GM12878 (cell line): ENCODE results near the gene ADK. TPM values are rescaled to one million over a fixed set of nuclear protein-coding genes. Genes with fewer than 3 reads are reported as not detected.

Source experiments
- ATAC-seq: fragments of 200-7000 bp; cut with Tn5 transposase; 3 replicates; pipeline ENCODE4 v1.9.1; 2020; ENCODE audit warnings: mild to moderate bottlenecking, moderate library complexity
- BruUV-seq: library from RNA; stranded (reverse); fragments of 400-500 nt; replicated peaks from 2 replicates; lab custom pipeline; 2021; lab: Mats Ljungman, UMichigan
- CTCF ChIA-PET: fragments of 300-600 bp; sonication (Branson Sonifier 250); formaldehyde crosslinking; extraction: SDS; loops from one replicate; lab custom pipeline; 2021; ENCODE audit warnings: inconsistent platforms; lab: Yijun Ruan, JAX
- POLR2A ChIA-PET: fragments of 350-600 bp; formaldehyde crosslinking; extraction: SDS; loops from one replicate; lab custom pipeline; 2021; ENCODE audit warnings: inconsistent platforms; lab: Charles Lee
- RAD21 ChIA-PET: fragments of 300-600 bp; sonication (Branson Sonifier 250); formaldehyde crosslinking; loops from one replicate; lab custom pipeline; 2023; ENCODE audit warnings: antibody characterized with exemption; ENCODE audit not compliant: unreplicated experiment; lab: Charles Lee
- SMC1A ChIA-PET: fragments of 300-600 bp; sonication (Branson Sonifier 250); formaldehyde crosslinking; loops from one replicate; lab custom pipeline; 2023; ENCODE audit not compliant: unreplicated experiment, uncharacterized antibody; lab: Charles Lee
- DNase-seq: peaks from one replicate; pipeline ENCODE4 v3.0.0-alpha.2; 2011; ENCODE audit warnings: low read depth, low spot score
- FAIRE-seq: peaks from 3 replicates; lab custom pipeline; 2011; peaks lifted over from hg19 to GRCh38; lab: Jason Lieb, UNC
- H2AFZ ChIP-seq: 2 replicates; pipeline ENCODE4 v1.6.0; 2011; ENCODE audit warnings: low read depth, low read length, control low read depth; ENCODE audit not compliant: control insufficient read depth
- H3K27ac ChIP-seq: 2 replicates; pipeline ENCODE4 v1.5.1; 2011; ENCODE audit warnings: control low read depth; ENCODE audit not compliant: control insufficient read depth, insufficient read depth
- H3K27me3 ChIP-seq, 2 experiments: replicated peaks in 1 of 2; 2 replicates each; pipeline versions ENCODE4 v1.6.0 to v1.6.1; 2011; ENCODE audit warnings: low read length in 1 of 2; ENCODE audit not compliant: control insufficient read depth in 2 of 2, insufficient read depth in 2 of 2
- H3K36me3 ChIP-seq, 2 experiments: 2 replicates each; pipeline ENCODE4 v1.5.1; 2011; ENCODE audit warnings: low read length in 1 of 2; ENCODE audit not compliant: control insufficient read depth in 2 of 2, insufficient read depth in 2 of 2
- H3K4me1 ChIP-seq: 2 replicates; pipeline ENCODE4 v1.6.1; 2011; ENCODE audit warnings: mild to moderate bottlenecking, low read length, moderate library complexity, mixed read lengths; ENCODE audit not compliant: control insufficient read depth, insufficient read depth
- H3K4me2 ChIP-seq: 2 replicates; pipeline ENCODE4 v1.6.0; 2011; ENCODE audit warnings: control low read depth; ENCODE audit not compliant: control insufficient read depth, insufficient read depth
- H3K4me3 ChIP-seq: fragments of 200-600 bp; sonication (generic); 2 replicates; pipeline ENCODE4 v1.5.1; 2016
- H3K79me2 ChIP-seq: 2 replicates; pipeline ENCODE4 v1.6.0; 2011; ENCODE audit warnings: low read length; ENCODE audit not compliant: control insufficient read depth, insufficient read depth
- H3K9ac ChIP-seq: 2 replicates; pipeline ENCODE4 v1.8.0; 2011; ENCODE audit warnings: low read length, control low read depth, mixed read lengths; ENCODE audit not compliant: control insufficient read depth, insufficient read depth
- H3K9me3 ChIP-seq: replicated peaks from 3 replicates; pipeline ENCODE4 v1.5.1; 2011; ENCODE audit warnings: mild to moderate bottlenecking, low read length; ENCODE audit not compliant: control insufficient read depth, insufficient read depth
- H4K20me1 ChIP-seq: 2 replicates; pipeline ENCODE4 v1.6.0; 2011; ENCODE audit not compliant: control insufficient read depth, insufficient read depth
- BACH1 ChIP-seq: fragments of 450-650 bp; IDR thresholded peaks from 2 replicates; pipeline ENCODE4 v1.6.1; 2017; ENCODE audit warnings: mild to moderate bottlenecking, borderline replicate concordance
- CHD4 ChIP-seq: fragments of 200-600 bp; sonication (generic); IDR thresholded peaks from 2 replicates; pipeline ENCODE4 v1.6.1; 2016; ENCODE audit warnings: mild to moderate bottlenecking
- DPF2 ChIP-seq: fragments of 450-650 bp; IDR thresholded peaks from 2 replicates; pipeline ENCODE4 v1.6.1; 2017; ENCODE audit warnings: mild to moderate bottlenecking
- ETV6 ChIP-seq, 2 experiments: fragments of 450-650 bp in 1 of 2; IDR thresholded peaks in 1 of 2; conservative IDR thresholded peaks in 1 of 2; 2 replicates each; pipeline ENCODE4 v1.6.1; 2014; ENCODE audit warnings: antibody characterized with exemption in 1 of 2, borderline replicate concordance in 1 of 2, low read depth in 1 of 2, mild to moderate bottlenecking in 1 of 2, moderate library complexity in 1 of 2
- HDGF ChIP-seq: fragments of 450-650 bp; IDR thresholded peaks from 2 replicates; pipeline ENCODE4 v1.6.1; 2016; ENCODE audit warnings: antibody characterized with exemption
- JUNB ChIP-seq: IDR thresholded peaks from 2 replicates; pipeline ENCODE4 v1.6.1; 2016; ENCODE audit warnings: antibody characterized with exemption, mild to moderate bottlenecking
- KLF5 ChIP-seq: fragments of 450-650 bp; IDR thresholded peaks from 2 replicates; pipeline ENCODE4 v1.6.1; 2014; ENCODE audit warnings: mild to moderate bottlenecking; ENCODE audit not compliant: partially characterized antibody
- MEF2B ChIP-seq: fragments of 450-650 bp; IDR thresholded peaks from 2 replicates; pipeline ENCODE4 v1.6.1; 2018; ENCODE audit warnings: mild to moderate bottlenecking, moderate library complexity; ENCODE audit not compliant: partially characterized antibody, poor library complexity, severe bottlenecking
- NBN ChIP-seq: fragments of 450-650 bp; IDR thresholded peaks from 2 replicates; pipeline ENCODE4 v1.6.1; 2016
- NFYB ChIP-seq: IDR thresholded peaks from 2 replicates; pipeline ENCODE4 v1.6.1; 2011; ENCODE audit warnings: low read depth, mild to moderate bottlenecking, low read length, improper control_type of control experiment, moderate library complexity; ENCODE audit not compliant: insufficient read depth
- PBX3 ChIP-seq: IDR thresholded peaks from 2 replicates; pipeline ENCODE4 v1.6.1; 2011; ENCODE audit warnings: mild to moderate bottlenecking, low read depth, low read length, moderate library complexity; ENCODE audit not compliant: insufficient replicate concordance
- POU2F2 ChIP-seq: IDR thresholded peaks from 3 replicates; pipeline ENCODE4 v1.6.1; 2011; ENCODE audit warnings: low read depth, mild to moderate bottlenecking, low read length, borderline replicate concordance
- RAD21 ChIP-seq: IDR thresholded peaks from 2 replicates; pipeline ENCODE4 v1.6.1; 2011; ENCODE audit warnings: mild to moderate bottlenecking, low read depth, low read length, moderate library complexity; ENCODE audit not compliant: insufficient read depth
- RELA ChIP-seq: fragments of 450-650 bp; IDR thresholded peaks from 2 replicates; pipeline ENCODE4 v1.8.0; 2014; ENCODE audit warnings: borderline replicate concordance; ENCODE audit not compliant: partially characterized antibody
- SREBF2 ChIP-seq: IDR thresholded peaks from 2 replicates; pipeline ENCODE4 v1.6.1; 2012; ENCODE audit warnings: mild to moderate bottlenecking, low read length
- TBL1XR1 ChIP-seq: IDR thresholded peaks from 2 replicates; pipeline ENCODE4 v1.6.1; 2012; ENCODE audit warnings: low read depth, low read length, improper control_type of control experiment
- USF2 ChIP-seq: IDR thresholded peaks from 2 replicates; pipeline ENCODE4 v1.6.1; 2011; ENCODE audit warnings: low read depth, low read length, improper control_type of control experiment, borderline replicate concordance
- WRNIP1 ChIP-seq: IDR thresholded peaks from 2 replicates; pipeline ENCODE4 v1.6.1; 2011; ENCODE audit warnings: low read depth, low read length, improper control_type of control experiment, borderline replicate concordance
- ZBTB4 ChIP-seq: fragments of 450-650 bp; formaldehyde crosslinking; IDR thresholded peaks from 2 replicates; pipeline ENCODE4 v1.4.0; 2022; ENCODE audit warnings: mild to moderate bottlenecking, moderate library complexity
- in situ Hi-C: fragments of 300-500 bp; cut with MboI; formaldehyde crosslinking; loops from 9 replicates; pipeline ENCODE4 v1.14.3; 2018; ENCODE audit warnings: mixed read lengths
- intact Hi-C: fragments of 100-400 bp; cut with micrococcal nuclease; formaldehyde crosslinking; loops from one replicate; pipeline ENCODE4 v1.14.2; 2022; ENCODE audit not compliant: unreplicated experiment
- polyA plus RNA-seq, 11 experiments: library from polyadenylated mRNA; depleted of rRNA in 4 of 11; unstranded in 6 of 11; stranded (reverse) in 5 of 11; fragments of >200 nt; fragmentation: Nextera tagmentation in 4 of 11; fragmentation: Illumina TruSeq in 1 of 11; extraction: Ambion mirVana in 4 of 11; extraction: Trizol in 1 of 11; gene quantifications; 1 replicate in 1 of 11; 2 replicates in 10 of 11; pipeline versions ENCODE4 v1.2.1 to v1.2.3, GENCODE V29; 2011 to 2016; ENCODE audit warnings: inconsistent platforms in 2 of 11, missing spikeins in 2 of 11, low read depth in 1 of 11
- total RNA-seq, 4 experiments: library from RNA; depleted of rRNA in 3 of 4; stranded (reverse); fragments of >200 nt in 3 of 4; fragmentation: Illumina TruSeq in 1 of 4; extraction: Trizol in 1 of 4; gene quantifications; 2 replicates each; pipeline versions ENCODE4 v1.2.1 to v1.2.3, GENCODE V29; 2013 to 2021

Gene ADK
- total and polyA plus RNA-seq, 10 of the 15 experiments (the other 5 are each of a cell fraction or from before 2014, with no cell fraction given), result 42.0 to 151 (median 81.6) TPM

DNA sequence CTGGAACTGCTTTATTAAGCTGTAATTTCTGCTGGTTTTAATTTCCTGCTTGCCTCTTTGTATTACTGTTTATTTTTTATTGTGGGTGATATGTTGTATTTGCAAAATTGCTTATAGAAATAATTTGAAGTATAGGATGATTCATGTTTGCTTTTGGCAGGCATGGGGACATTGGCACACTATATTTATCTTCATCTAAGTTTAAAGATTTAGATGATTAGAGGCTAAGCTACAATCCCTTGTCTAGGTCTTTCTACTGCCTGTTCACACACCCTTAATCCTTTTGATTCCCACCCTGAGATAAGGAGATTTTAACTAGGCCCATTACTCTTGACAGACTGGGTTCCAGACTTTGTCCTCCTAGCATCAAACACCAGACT, 492.6 kb downstream of the ADK start:
- Histone ChIP-seq H3K27me3 (no peaks in the 10 kb centered on the region), H3K4me1 (no peaks in the 10 kb centered on the region), H3K4me2 (no peak overlapping the region), H3K36me3 (no peaks in the 10 kb centered on the region), H3K4me3 (no peak overlapping the region), H3K79me2 (no peaks in the 10 kb centered on the region), H2AFZ (no peak overlapping the region), H4K20me1 (no peaks in the 10 kb centered on the region), H3K9me3 (peaks cover 3% of the 10 kb centered on the region; the same call in 2 of the 3 replicates), H3K27ac (no peak overlapping the region), H3K9ac (no peak overlapping the region)
- no peak for TF ChIP-seq NFYB
- TF ChIP-seq WRNIP1, result no peak
- TF ChIP-seq MEF2B, result no peak
- TF ChIP-seq CHD4, result no peak
- TF ChIP-seq SREBF2, result no peak
- no peak for TF ChIP-seq RELA
- TF ChIP-seq ZBTB4 (CRISPR knock-in tag), result no peak
- no peak for TF ChIP-seq KLF5
- TF ChIP-seq HDGF, result no peak
- no peak for TF ChIP-seq JUNB
- no peak for TF ChIP-seq DPF2
- TF ChIP-seq RAD21, result no peak
- no peak for TF ChIP-seq TBL1XR1
- TF ChIP-seq BACH1, result no peak
- TF ChIP-seq USF2, result no peak
- TF ChIP-seq PBX3, result no peak
- TF ChIP-seq NBN, result no peak
- TF ChIP-seq POU2F2, result no peak
- no peak for TF ChIP-seq ETV6 (conservative IDR thresholded peaks at IDR 0.05 in 1 of 2, IDR thresholded peaks at IDR 0.05 in 1 of 2; ENCODE audit: borderline replicate concordance in 1 of 2, low read depth in 1 of 2)
- FAIRE-seq (no peak), DNase-seq (no peak), ATAC-seq (no peak)
- RAD21 ChIA-PET, result interaction anchor here (0.6 to 1.2 kb wide), 2 partner anchors 15 to 182 kb away, joined by 3 to 4 read pairs; no protein-coding TSS in a partner anchor
- in situ Hi-C loops (no loop called here), intact Hi-C loops (no loop called here)
- BruUV-seq, result no TSS peak
- SMC1A ChIA-PET, result interaction anchor here (0.9 to 1.9 kb wide), 5 partner anchors 11 to 40 kb away, joined by 3 to 7 read pairs (median 4); no protein-coding TSS in a partner anchor
- POLR2A ChIA-PET, result no interaction called here
- CTCF ChIA-PET, result interaction anchor here (0.7 to 1.4 kb wide), 2 partner anchors 19 to 106 kb away, joined by 3 read pairs; no protein-coding TSS in a partner anchor
